SW 1271 (cell line): ENCODE results near the gene TRHDE.
"Not testable (repeated sequence)": the region's sequence is repeated elsewhere in the genome, so short reads cannot be mapped to it uniquely, and the experiment has no call there.

ENCODE experiments used
- DNase-seq, 2 experiments: peaks; one replicate each; lab custom pipeline; 2025; lab: John Stamatoyannopoulos, UW

TRHDE gene

GRCh38 chr12:72631926-72632685 lies 359.9 kb downstream of the TRHDE start:
- no peak for DNase-seq

- DNase-seq, result no peak
These were observed 370.5 kb downstream of the TRHDE start for GRCh38 chr12:72642706-72643105.

GRCh38 chr12:72647139-72647538 lies 375.0 kb downstream of the TRHDE start:
- no peak for DNase-seq

- DNase-seq, result no peak
These were observed 386.4 kb downstream of the TRHDE start for GRCh38 chr12:72658615-72659014.

GRCh38 chr12:72660174-72660573 lies 388.0 kb downstream of the TRHDE start:
- not testable (repeated sequence) for DNase-seq

- DNase-seq, result no peak
These were observed 401.7 kb downstream of the TRHDE start for GRCh38 chr12:72673853-72674252.

- DNase-seq, result no peak
These were observed 404.4 kb downstream of the TRHDE start for GRCh38 chr12:72676556-72676955.

- DNase-seq, result no peak
These were observed 405.0 kb downstream of the TRHDE start for GRCh38 chr12:72677139-72677538.

- no peak for DNase-seq
These were observed 405.7 kb downstream of the TRHDE start for GRCh38 chr12:72677846-72678245.

GRCh38 chr12:72679147-72679757 lies 407.1 kb downstream of the TRHDE start:
- no peak for DNase-seq

GRCh38 chr12:72681028-72681427 lies 408.9 kb downstream of the TRHDE start:
- no peak for DNase-seq

- no peak for DNase-seq
These were observed 412.3 kb downstream of the TRHDE start for GRCh38 chr12:72684491-72684890.

- no peak for DNase-seq
These were observed 420.2 kb downstream of the TRHDE start for GRCh38 chr12:72692338-72692737.

- no peak for DNase-seq
These were observed 422.0 kb downstream of the TRHDE start for GRCh38 chr12:72694193-72694592.

- DNase-seq, result no peak
These were observed 427.2 kb downstream of the TRHDE start for GRCh38 chr12:72699362-72699761.

- not testable (repeated sequence) for DNase-seq
These were observed 439.9 kb downstream of the TRHDE start for GRCh38 chr12:72712025-72712424.

GRCh38 chr12:72716221-72716620 lies 444.1 kb downstream of the TRHDE start:
- no peak for DNase-seq

- DNase-seq, result no peak
These were observed 444.9 kb downstream of the TRHDE start for GRCh38 chr12:72717036-72717435.
